ENCODE results near the gene CALM1. TPM values are rescaled to one million over a fixed set of nuclear protein-coding genes. Genes with fewer than 3 reads are reported as not detected.

CALM1 gene
- polyA plus RNA-seq, 1 donor from 2014 or later = 373 TPM

DNA sequence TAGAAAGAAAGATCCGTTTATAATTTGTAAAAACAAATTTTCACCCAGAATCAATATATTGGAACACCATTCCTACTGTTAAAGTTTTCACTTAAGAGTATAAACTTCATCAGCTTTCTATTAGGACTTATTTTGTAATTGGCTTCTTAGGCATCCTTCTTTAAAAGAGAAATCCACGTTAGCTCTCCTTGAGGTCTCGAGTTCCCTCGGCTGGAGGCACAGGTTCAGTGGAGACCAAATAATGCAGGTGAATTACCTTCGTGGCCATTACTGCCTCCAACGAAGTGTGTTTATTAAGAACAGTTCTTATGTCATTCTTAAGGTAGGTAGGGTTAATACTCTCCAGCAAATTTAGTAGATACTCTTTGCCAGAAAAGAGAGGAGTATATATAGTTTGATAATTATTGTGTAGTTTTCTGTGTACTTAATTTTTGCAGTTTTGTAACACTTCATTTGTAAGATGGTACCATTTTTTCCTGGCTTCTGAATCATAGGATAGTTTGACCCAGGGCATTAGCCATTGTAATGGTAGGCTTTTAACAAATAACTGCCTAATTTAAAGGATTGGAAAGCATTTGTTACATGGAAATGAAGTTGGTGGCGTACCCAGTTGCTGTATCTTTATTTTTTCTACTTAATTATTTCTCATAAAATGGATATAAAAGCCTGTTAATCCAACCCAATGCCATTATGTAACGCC is 2.2 kb downstream of the CALM1 start:
- H3K79me2 ChIP-seq (replicated peaks; ENCODE audit: insufficient read depth, low read length) = peaks cover 32% of the 10 kb centered on the region
- no peak overlapping the region for H2AFZ ChIP-seq (ENCODE audit: low read depth, low read length)
- no peaks in the 10 kb centered on the region for H3K9me3 ChIP-seq (ENCODE audit: low read length)
- TF ChIP-seq EZH2 (IDR thresholded peaks at IDR 0.05; ENCODE audit: borderline replicate concordance, insufficient read depth, low read length, poor library complexity, severe bottlenecking) (no peak), SMC3 (conservative IDR thresholded peaks at IDR 0.05; ENCODE audit: poor library complexity) (no peak), TAF1 (IDR thresholded peaks at IDR 0.05; ENCODE audit: low read depth) (no peak), EP300 (conservative IDR thresholded peaks at IDR 0.05; ENCODE audit: poor library complexity, severe bottlenecking) (no peak), POLR2AphosphoS5 (IDR thresholded peaks at IDR 0.05) (no peak), RAD21 (conservative IDR thresholded peaks at IDR 0.05) (no peak), MXI1 (conservative IDR thresholded peaks at IDR 0.05; ENCODE audit: poor library complexity, severe bottlenecking) (no peak)
- TF ChIP-seq, protein P1, sequence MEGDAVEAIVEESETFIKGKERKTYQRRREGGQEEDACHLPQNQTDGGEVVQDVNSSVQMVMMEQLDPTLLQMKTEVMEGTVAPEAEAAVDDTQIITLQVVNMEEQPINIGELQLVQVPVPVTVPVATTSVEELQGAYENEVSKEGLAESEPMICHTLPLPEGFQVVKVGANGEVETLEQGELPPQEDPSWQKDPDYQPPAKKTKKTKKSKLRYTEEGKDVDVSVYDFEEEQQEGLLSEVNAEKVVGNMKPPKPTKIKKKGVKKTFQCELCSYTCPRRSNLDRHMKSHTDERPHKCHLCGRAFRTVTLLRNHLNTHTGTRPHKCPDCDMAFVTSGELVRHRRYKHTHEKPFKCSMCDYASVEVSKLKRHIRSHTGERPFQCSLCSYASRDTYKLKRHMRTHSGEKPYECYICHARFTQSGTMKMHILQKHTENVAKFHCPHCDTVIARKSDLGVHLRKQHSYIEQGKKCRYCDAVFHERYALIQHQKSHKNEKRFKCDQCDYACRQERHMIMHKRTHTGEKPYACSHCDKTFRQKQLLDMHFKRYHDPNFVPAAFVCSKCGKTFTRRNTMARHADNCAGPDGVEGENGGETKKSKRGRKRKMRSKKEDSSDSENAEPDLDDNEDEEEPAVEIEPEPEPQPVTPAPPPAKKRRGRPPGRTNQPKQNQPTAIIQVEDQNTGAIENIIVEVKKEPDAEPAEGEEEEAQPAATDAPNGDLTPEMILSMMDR (IDR thresholded peaks at IDR 0.05; ENCODE audit: poor library complexity, severe bottlenecking) = no peak
- TF ChIP-seq, protein P2, sequence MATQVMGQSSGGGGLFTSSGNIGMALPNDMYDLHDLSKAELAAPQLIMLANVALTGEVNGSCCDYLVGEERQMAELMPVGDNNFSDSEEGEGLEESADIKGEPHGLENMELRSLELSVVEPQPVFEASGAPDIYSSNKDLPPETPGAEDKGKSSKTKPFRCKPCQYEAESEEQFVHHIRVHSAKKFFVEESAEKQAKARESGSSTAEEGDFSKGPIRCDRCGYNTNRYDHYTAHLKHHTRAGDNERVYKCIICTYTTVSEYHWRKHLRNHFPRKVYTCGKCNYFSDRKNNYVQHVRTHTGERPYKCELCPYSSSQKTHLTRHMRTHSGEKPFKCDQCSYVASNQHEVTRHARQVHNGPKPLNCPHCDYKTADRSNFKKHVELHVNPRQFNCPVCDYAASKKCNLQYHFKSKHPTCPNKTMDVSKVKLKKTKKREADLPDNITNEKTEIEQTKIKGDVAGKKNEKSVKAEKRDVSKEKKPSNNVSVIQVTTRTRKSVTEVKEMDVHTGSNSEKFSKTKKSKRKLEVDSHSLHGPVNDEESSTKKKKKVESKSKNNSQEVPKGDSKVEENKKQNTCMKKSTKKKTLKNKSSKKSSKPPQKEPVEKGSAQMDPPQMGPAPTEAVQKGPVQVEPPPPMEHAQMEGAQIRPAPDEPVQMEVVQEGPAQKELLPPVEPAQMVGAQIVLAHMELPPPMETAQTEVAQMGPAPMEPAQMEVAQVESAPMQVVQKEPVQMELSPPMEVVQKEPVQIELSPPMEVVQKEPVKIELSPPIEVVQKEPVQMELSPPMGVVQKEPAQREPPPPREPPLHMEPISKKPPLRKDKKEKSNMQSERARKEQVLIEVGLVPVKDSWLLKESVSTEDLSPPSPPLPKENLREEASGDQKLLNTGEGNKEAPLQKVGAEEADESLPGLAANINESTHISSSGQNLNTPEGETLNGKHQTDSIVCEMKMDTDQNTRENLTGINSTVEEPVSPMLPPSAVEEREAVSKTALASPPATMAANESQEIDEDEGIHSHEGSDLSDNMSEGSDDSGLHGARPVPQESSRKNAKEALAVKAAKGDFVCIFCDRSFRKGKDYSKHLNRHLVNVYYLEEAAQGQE (IDR thresholded peaks at IDR 0.05; ENCODE audit: borderline replicate concordance) = no peak
- peaks cover 9% of the 10 kb centered on the region for H4K20me1 ChIP-seq (ENCODE audit: insufficient read depth)
- peak overlapping the region; percentile 50 for H3K27ac ChIP-seq (ENCODE audit: low read length)
- no peaks in the 10 kb centered on the region for H3K9me2 ChIP-seq (ENCODE audit: insufficient read depth, low read length)
- peak overlapping the region; percentile 43 for H3K4me2 ChIP-seq (ENCODE audit: low read length)
- peak overlapping the region; percentile 92 for H3K9ac ChIP-seq (ENCODE audit: low read length)
- no peaks in the 10 kb centered on the region for H3K27me3 ChIP-seq (ENCODE audit: insufficient read depth, low read depth, low read length)
- no peaks in the 10 kb centered on the region for H3K36me3 ChIP-seq (ENCODE audit: insufficient read depth, low read length)
- no peaks in the 10 kb centered on the region for H3F3A ChIP-seq (ENCODE audit: insufficient read depth, low read length, poor library complexity, severe bottlenecking)
- H3K4me3 ChIP-seq (ENCODE audit: low read length) = peak overlapping the region; percentile 92

DNA sequence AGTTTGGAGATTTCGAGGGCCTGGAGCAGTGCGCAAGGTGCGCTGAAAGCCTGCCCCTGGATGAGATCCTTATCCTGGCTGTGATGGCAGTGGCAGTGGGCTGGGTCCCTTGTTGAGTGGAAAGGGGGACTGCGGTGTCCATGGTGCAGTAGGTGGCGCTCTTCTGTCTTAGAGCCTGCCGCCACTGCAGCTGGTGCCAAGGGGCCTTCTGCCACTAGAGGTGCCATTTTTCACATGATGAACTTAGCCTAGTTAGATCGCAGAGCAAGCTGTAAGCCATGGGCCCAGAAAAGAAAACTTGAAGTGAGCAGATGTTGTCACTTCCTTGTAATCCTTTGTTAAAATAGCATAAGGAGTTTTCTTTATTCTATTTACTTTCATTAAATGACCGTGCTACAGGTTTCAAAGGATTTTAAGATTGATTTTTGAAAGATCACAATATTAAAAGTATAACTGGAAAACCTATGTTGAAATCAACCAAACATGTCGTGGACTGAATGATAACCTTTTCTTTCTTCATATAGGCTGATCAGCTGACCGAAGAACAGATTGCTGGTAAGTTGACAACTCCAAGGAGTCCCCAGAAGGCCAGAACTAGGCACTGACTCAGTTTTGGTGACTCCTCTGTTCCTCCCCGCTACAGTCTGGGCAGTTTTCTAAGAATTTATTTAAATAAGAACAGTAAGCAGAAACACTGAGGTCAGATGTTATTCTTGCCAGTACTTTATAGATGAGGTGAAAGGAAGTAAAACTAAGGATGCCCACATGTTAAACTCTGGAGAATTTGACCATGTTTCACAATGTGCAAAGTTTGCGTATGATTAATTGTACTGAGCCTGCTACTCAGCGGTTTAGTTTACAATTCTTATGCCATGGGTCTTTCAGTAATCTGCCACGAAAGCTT is 3.0 kb downstream of the CALM1 start:
- Histone ChIP-seq H3K4me2 (ENCODE audit: low read length) (peak overlapping the region; percentile 43), H3K79me2 (replicated peaks; ENCODE audit: insufficient read depth, low read length) (peaks cover 32% of the 10 kb centered on the region), H3K36me3 (ENCODE audit: insufficient read depth, low read length) (peaks cover 3% of the 10 kb centered on the region), H3K9me3 (ENCODE audit: low read length) (no peaks in the 10 kb centered on the region), H3K27ac (ENCODE audit: low read length) (no peak overlapping the region), H3K4me3 (ENCODE audit: low read length) (peak overlapping the region; percentile 92), H2AFZ (ENCODE audit: low read depth, low read length) (no peak overlapping the region), H3K9me2 (ENCODE audit: insufficient read depth, low read length) (no peaks in the 10 kb centered on the region), H3F3A (ENCODE audit: insufficient read depth, low read length, poor library complexity, severe bottlenecking) (no peaks in the 10 kb centered on the region), H3K9ac (ENCODE audit: low read length) (peak overlapping the region; percentile 92), H3K27me3 (ENCODE audit: insufficient read depth, low read depth, low read length) (no peaks in the 10 kb centered on the region), H4K20me1 (ENCODE audit: insufficient read depth) (peaks cover 9% of the 10 kb centered on the region)
- TF ChIP-seq RAD21 (conservative IDR thresholded peaks at IDR 0.05) (peak; percentile 98), EZH2 (IDR thresholded peaks at IDR 0.05; ENCODE audit: borderline replicate concordance, insufficient read depth, low read length, poor library complexity, severe bottlenecking) (no peak), SMC3 (conservative IDR thresholded peaks at IDR 0.05; ENCODE audit: poor library complexity) (peak; percentile 98), POLR2AphosphoS5 (IDR thresholded peaks at IDR 0.05) (peak; percentile 37), MXI1 (conservative IDR thresholded peaks at IDR 0.05; ENCODE audit: poor library complexity, severe bottlenecking) (peak; percentile 33), EP300 (conservative IDR thresholded peaks at IDR 0.05; ENCODE audit: poor library complexity, severe bottlenecking) (no peak), TAF1 (IDR thresholded peaks at IDR 0.05; ENCODE audit: low read depth) (peak; percentile 27)
- TF ChIP-seq, protein P1 (IDR thresholded peaks at IDR 0.05; ENCODE audit: poor library complexity, severe bottlenecking) = peak; percentile 100
- TF ChIP-seq, protein P2 (IDR thresholded peaks at IDR 0.05; ENCODE audit: borderline replicate concordance) = no peak

Data from neural cell (in vitro differentiated cells).